GM23338 (cell line): Measurements from ENCODE around the gene GLOD4. TPM values are rescaled to one million over a fixed set of nuclear protein-coding genes. Genes with fewer than 3 reads are reported as not detected.

Experiments used
- ATAC-seq: fragments of 200-7000 bp; cut with Tn5 transposase; 3 replicates; pipeline ENCODE4 v1.9.1; 2020
- DNase-seq: peaks from one replicate; pipeline ENCODE4 v3.0.0-alpha.2; 2015; ENCODE audit warnings: low spot score
- H2AFZ ChIP-seq: fragments of 200-600 bp; sonication (generic); 2 replicates; pipeline ENCODE4 v1.8.0; 2016; ENCODE audit warnings: antibody characterized with exemption, mild to moderate bottlenecking, moderate library complexity
- H3F3A ChIP-seq: fragments of 200-600 bp; sonication (generic); replicated peaks from 2 replicates; pipeline ENCODE4 v1.8.0; 2017; ENCODE audit warnings: antibody characterized with exemption, mixed run types, low read depth
- H3K27ac ChIP-seq: fragments of 200-600 bp; sonication (generic); 2 replicates; pipeline ENCODE4 v1.6.1; 2016; ENCODE audit warnings: low read depth
- H3K27me3 ChIP-seq: fragments of 200-600 bp; sonication (generic); 2 replicates; pipeline ENCODE4 v1.8.0; 2016; ENCODE audit warnings: mild to moderate bottlenecking, mixed run types, moderate library complexity; ENCODE audit not compliant: insufficient read depth
- H3K36me3 ChIP-seq: fragments of 200-600 bp; sonication (generic); 2 replicates; pipeline ENCODE4 v1.8.0; 2016; ENCODE audit warnings: mild to moderate bottlenecking; ENCODE audit not compliant: insufficient read depth
- H3K4me1 ChIP-seq: fragments of 200-600 bp; sonication (generic); 2 replicates; pipeline ENCODE4 v1.8.0; 2016; ENCODE audit warnings: mild to moderate bottlenecking, moderate library complexity; ENCODE audit not compliant: insufficient read depth
- H3K4me2 ChIP-seq: fragments of 200-600 bp; sonication (generic); 2 replicates; pipeline ENCODE4 v1.7.1; 2017; ENCODE audit warnings: mixed run types
- H3K4me3 ChIP-seq: fragments of 200-600 bp; sonication (generic); 2 replicates; pipeline ENCODE4 v1.6.1; 2016; ENCODE audit warnings: mixed run types
- H3K79me2 ChIP-seq: fragments of 200-600 bp; sonication (generic); replicated peaks from 2 replicates; pipeline ENCODE4 v1.8.0; 2017; ENCODE audit warnings: mild to moderate bottlenecking; ENCODE audit not compliant: insufficient read depth
- H3K9me2 ChIP-seq: fragments of 200-600 bp; sonication (generic); 2 replicates; pipeline ENCODE4 v1.8.0; 2017; ENCODE audit not compliant: insufficient read depth
- H4K20me1 ChIP-seq: fragments of 200-600 bp; sonication (generic); replicated peaks from 2 replicates; pipeline ENCODE4 v1.8.0; 2017; ENCODE audit warnings: mild to moderate bottlenecking; ENCODE audit not compliant: insufficient read depth
- H3K27ac Mint-ChIP-seq: 2 replicates; pipeline ENCODE4 v1.8.0; 2020; ENCODE audit warnings: inconsistent platforms, mild to moderate bottlenecking, moderate library complexity, mixed read lengths
- H3K27me3 Mint-ChIP-seq: 3 replicates; pipeline ENCODE4 v1.8.0; 2022; ENCODE audit warnings: low read depth, mild to moderate bottlenecking, moderate library complexity, mixed read lengths, inconsistent platforms; ENCODE audit not compliant: insufficient read depth, poor library complexity
- H3K36me3 Mint-ChIP-seq: 3 replicates; pipeline ENCODE4 v1.8.0; 2021; ENCODE audit warnings: low read depth, mild to moderate bottlenecking, inconsistent platforms, moderate library complexity, mixed read lengths
- H3K4me1 Mint-ChIP-seq: 3 replicates; pipeline ENCODE4 v1.8.0; 2020; ENCODE audit warnings: mild to moderate bottlenecking, inconsistent platforms, mixed read lengths
- H3K4me3 Mint-ChIP-seq: 3 replicates; pipeline ENCODE4 v1.8.0; 2021; ENCODE audit warnings: moderate library complexity, mild to moderate bottlenecking, inconsistent platforms, mixed read lengths
- H3K9me3 Mint-ChIP-seq: 3 replicates; pipeline ENCODE4 v1.8.0; 2020; ENCODE audit warnings: moderate library complexity, mild to moderate bottlenecking, inconsistent platforms, mixed read lengths
- CREB1 ChIP-seq: fragments of 250-450 bp; sonication (Bioruptor Pico); IDR thresholded peaks from 2 replicates; pipeline ENCODE4 v1.5.0; 2020; ENCODE audit warnings: low read depth, mild to moderate bottlenecking, moderate library complexity
- CTCF ChIP-seq, 2 experiments: fragments of 200-600 bp in 1 of 2; sonication (generic) in 1 of 2; conservative IDR thresholded peaks; 2 replicates each; pipeline versions ENCODE4 v1.5.1 to v1.6.1; 2016 to 2017; ENCODE audit warnings: antibody characterized with exemption in 2 of 2, low read depth in 2 of 2, mild to moderate bottlenecking in 2 of 2, moderate library complexity in 1 of 2
- ETS1 ChIP-seq: IDR thresholded peaks from 2 replicates; pipeline ENCODE4 v1.6.1; 2016; ENCODE audit warnings: antibody characterized with exemption
- EZH2 ChIP-seq: fragments of 200-600 bp; sonication (generic); IDR thresholded peaks from one replicate; pipeline ENCODE4 v1.8.0; 2017; ENCODE audit warnings: antibody characterized with exemption, mild to moderate bottlenecking, low read depth; ENCODE audit not compliant: unreplicated experiment
- EZH2phosphoT487 ChIP-seq: fragments of 200-600 bp; sonication (generic); IDR thresholded peaks from one replicate; pipeline ENCODE4 v1.8.1; 2018; ENCODE audit warnings: antibody characterized with exemption; ENCODE audit not compliant: unreplicated experiment
- REST ChIP-seq: IDR thresholded peaks from one replicate; pipeline ENCODE4 v1.6.1; 2018; ENCODE audit warnings: antibody characterized with exemption; ENCODE audit not compliant: unreplicated experiment
- STAT1 ChIP-seq: IDR thresholded peaks from one replicate; pipeline ENCODE4 v1.6.1; 2016; ENCODE audit warnings: antibody characterized with exemption; ENCODE audit not compliant: unreplicated experiment
- polyA plus RNA-seq: library from polyadenylated mRNA; unstranded; fragments of >200 nt; fragmentation: Nextera tagmentation; extraction: Ambion mirVana; gene quantifications from 2 replicates; pipeline ENCODE4 v1.2.1, GENCODE V29; 2016
- total RNA-seq: library from RNA; depleted of rRNA; stranded (reverse); fragments of >200 nt; shearing (Covaris generic); gene quantifications from 2 replicates; pipeline ENCODE4 v1.2.3, GENCODE V29; 2014
- TF ChIP-seq, protein P1 (sequence below): fragments of 250-450 bp; sonication (Bioruptor Pico); IDR thresholded peaks from 2 replicates; pipeline ENCODE4 v1.5.0; 2020; ENCODE audit warnings: mild to moderate bottlenecking, moderate library complexity

GLOD4 gene
- total and polyA plus RNA-seq, 2 experiments from 2014 or later, result 120 to 122 TPM

- no peaks in the 10 kb centered on the region; the same call in 1 of the 3 replicates for H3K9me3 Mint-ChIP-seq
- H3K4me3 Mint-ChIP-seq, result no peak overlapping the region
- TF ChIP-seq CTCF (conservative IDR thresholded peaks at IDR 0.05; ENCODE audit: low read depth in 2 of 2) (no peak), EZH2phosphoT487 (no peak), CREB1 (no peak), ETS1 (no peak), STAT1 (no peak), EZH2 (no peak), REST (no peak)
- TF ChIP-seq, protein P1, sequence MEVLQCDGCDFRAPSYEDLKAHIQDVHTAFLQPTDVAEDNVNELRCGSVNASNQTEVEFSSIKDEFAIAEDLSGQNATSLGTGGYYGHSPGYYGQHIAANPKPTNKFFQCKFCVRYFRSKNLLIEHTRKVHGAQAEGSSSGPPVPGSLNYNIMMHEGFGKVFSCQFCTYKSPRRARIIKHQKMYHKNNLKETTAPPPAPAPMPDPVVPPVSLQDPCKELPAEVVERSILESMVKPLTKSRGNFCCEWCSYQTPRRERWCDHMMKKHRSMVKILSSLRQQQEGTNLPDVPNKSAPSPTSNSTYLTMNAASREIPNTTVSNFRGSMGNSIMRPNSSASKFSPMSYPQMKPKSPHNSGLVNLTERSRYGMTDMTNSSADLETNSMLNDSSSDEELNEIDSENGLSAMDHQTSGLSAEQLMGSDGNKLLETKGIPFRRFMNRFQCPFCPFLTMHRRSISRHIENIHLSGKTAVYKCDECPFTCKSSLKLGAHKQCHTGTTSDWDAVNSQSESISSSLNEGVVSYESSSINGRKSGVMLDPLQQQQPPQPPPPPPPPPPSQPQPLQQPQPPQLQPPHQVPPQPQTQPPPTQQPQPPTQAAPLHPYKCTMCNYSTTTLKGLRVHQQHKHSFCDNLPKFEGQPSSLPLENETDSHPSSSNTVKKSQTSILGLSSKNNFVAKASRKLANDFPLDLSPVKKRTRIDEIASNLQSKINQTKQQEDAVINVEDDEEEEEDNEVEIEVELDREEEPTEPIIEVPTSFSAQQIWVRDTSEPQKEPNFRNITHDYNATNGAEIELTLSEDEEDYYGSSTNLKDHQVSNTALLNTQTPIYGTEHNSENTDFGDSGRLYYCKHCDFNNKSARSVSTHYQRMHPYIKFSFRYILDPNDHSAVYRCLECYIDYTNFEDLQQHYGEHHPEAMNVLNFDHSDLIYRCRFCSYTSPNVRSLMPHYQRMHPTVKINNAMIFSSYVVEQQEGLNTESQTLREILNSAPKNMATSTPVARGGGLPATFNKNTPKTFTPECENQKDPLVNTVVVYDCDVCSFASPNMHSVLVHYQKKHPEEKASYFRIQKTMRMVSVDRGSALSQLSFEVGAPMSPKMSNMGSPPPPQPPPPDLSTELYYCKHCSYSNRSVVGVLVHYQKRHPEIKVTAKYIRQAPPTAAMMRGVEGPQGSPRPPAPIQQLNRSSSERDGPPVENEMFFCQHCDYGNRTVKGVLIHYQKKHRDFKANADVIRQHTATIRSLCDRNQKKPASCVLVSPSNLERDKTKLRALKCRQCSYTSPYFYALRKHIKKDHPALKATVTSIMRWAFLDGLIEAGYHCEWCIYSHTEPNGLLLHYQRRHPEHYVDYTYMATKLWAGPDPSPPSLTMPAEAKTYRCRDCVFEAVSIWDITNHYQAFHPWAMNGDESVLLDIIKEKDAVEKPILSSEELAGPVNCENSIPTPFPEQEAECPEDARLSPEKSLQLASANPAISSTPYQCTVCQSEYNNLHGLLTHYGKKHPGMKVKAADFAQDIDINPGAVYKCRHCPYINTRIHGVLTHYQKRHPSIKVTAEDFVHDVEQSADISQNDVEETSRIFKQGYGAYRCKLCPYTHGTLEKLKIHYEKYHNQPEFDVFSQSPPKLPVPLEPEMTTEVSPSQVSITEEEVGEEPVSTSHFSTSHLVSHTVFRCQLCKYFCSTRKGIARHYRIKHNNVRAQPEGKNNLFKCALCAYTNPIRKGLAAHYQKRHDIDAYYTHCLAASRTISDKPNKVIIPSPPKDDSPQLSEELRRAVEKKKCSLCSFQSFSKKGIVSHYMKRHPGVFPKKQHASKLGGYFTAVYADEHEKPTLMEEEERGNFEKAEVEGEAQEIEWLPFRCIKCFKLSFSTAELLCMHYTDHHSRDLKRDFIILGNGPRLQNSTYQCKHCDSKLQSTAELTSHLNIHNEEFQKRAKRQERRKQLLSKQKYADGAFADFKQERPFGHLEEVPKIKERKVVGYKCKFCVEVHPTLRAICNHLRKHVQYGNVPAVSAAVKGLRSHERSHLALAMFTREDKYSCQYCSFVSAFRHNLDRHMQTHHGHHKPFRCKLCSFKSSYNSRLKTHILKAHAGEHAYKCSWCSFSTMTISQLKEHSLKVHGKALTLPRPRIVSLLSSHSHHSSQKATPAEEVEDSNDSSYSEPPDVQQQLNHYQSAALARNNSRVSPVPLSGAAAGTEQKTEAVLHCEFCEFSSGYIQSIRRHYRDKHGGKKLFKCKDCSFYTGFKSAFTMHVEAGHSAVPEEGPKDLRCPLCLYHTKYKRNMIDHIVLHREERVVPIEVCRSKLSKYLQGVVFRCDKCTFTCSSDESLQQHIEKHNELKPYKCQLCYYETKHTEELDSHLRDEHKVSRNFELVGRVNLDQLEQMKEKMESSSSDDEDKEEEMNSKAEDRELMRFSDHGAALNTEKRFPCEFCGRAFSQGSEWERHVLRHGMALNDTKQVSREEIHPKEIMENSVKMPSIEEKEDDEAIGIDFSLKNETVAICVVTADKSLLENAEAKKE (CRISPR knock-in tag), result no peak
Measured at GRCh38 chr17:806781-807522, 24.9 kb upstream of the GLOD4 start.

More at GRCh38 chr17:806781-807522, 24.9 kb upstream of the GLOD4 start:
- Mint-ChIP-seq H3K36me3 (peaks cover 28% of the 10 kb centered on the region), H3K27ac (no peak overlapping the region), H3K27me3 (peaks cover 23% of the 10 kb centered on the region), H3K4me1 (peaks cover 6% of the 10 kb centered on the region; the same call in 2 of the 3 replicates)
- ATAC-seq, result no peak
- H3K4me2 ChIP-seq, result no peak overlapping the region
- DNase-seq, result no peak
- H2AFZ ChIP-seq, result no peak overlapping the region
- peaks cover 8% of the 10 kb centered on the region; the same call in 1 of the 2 replicates for H4K20me1 ChIP-seq
- H3K4me1 ChIP-seq, result no peaks in the 10 kb centered on the region
- no peaks in the 10 kb centered on the region for H3K27me3 ChIP-seq
- H3K27ac ChIP-seq, result 0 out of 2 replicates have a peak overlapping the region, but pooled peaks have one; percentile 32
- no peaks in the 10 kb centered on the region for H3K36me3 ChIP-seq
- H3K4me3 ChIP-seq, result no peak overlapping the region
- no peaks in the 10 kb centered on the region for H3K9me2 ChIP-seq
- no peaks in the 10 kb centered on the region for H3K79me2 ChIP-seq
- no peaks in the 10 kb centered on the region for H3F3A ChIP-seq
